Activated CD4-positive, alpha-beta T cell treated with anti-CD3 and anti-CD28 coated beads for 36 hours (primary cell): ENCODE results near the gene SIK3. TPM values are rescaled to one million over a fixed set of nuclear protein-coding genes. Genes with fewer than 3 reads are reported as not detected.

Experiments
- ATAC-seq: fragments of 200-7000 bp; cut with Tn5 transposase; one replicate; pipeline ENCODE4 v1.10.0; 2021; ENCODE audit warnings: mild to moderate bottlenecking, moderate library complexity
- CTCF ChIA-PET: fragments of 350-600 bp; sonication (Branson Sonifier 250); formaldehyde crosslinking; loops from one replicate; lab custom pipeline; 2021; ENCODE audit warnings: antibody characterized with exemption; lab: Charles Lee
- POLR2A ChIA-PET: fragments of 350-600 bp; sonication (Branson Sonifier 250); formaldehyde crosslinking; loops from one replicate; lab custom pipeline; 2021; ENCODE audit warnings: antibody characterized with exemption, inconsistent platforms; lab: Charles Lee
- DNase-seq: peaks from one replicate; pipeline ENCODE4 v3.0.0-alpha.2; 2020
- H3K27ac Mint-ChIP-seq: one replicate; pipeline ENCODE4 v1.8.0; 2021; ENCODE audit warnings: mixed read lengths
- H3K27me3 Mint-ChIP-seq: one replicate; pipeline ENCODE4 v1.8.0; 2021; ENCODE audit warnings: mixed read lengths
- H3K36me3 Mint-ChIP-seq: one replicate; pipeline ENCODE4 v1.8.0; 2021; ENCODE audit warnings: low read depth, mixed read lengths
- H3K4me1 Mint-ChIP-seq: one replicate; pipeline ENCODE4 v1.8.0; 2021; ENCODE audit warnings: mixed read lengths
- H3K4me3 Mint-ChIP-seq: one replicate; pipeline ENCODE4 v1.8.0; 2021; ENCODE audit warnings: mild to moderate bottlenecking, moderate library complexity, mixed read lengths
- H3K9me3 Mint-ChIP-seq: one replicate; pipeline ENCODE4 v1.8.0; 2021; ENCODE audit warnings: low read depth, mixed read lengths
- intact Hi-C, 2 experiments: fragments of 100-400 bp; cut with DNase I in 1 of 2; cut with micrococcal nuclease in 1 of 2; formaldehyde crosslinking; loops; one replicate each; pipeline versions ENCODE4 v1.14.2 to v1.15.1; 2022 to 2024; cut with DNase I, micrococcal nuclease
- total RNA-seq, 2 experiments: library from RNA; stranded (reverse); gene quantifications; one replicate each; pipeline ENCODE4 v1.2.3, GENCODE V29; 2021

SIK3 gene
- total RNA-seq, 2 experiments from 2014 or later: 23.6 to 25.3 TPM

GRCh38 chr11:117045956-117046355 lies 52.3 kb downstream of the SIK3 start:
- H3K4me3 Mint-ChIP-seq: no peak overlapping the region
- ATAC-seq: no peak
- ChIA-PET CTCF (interaction anchor here (1.3 to 1.6 kb wide), 2 partner anchors 29 to 60 kb away, joined by 3 read pairs; no protein-coding TSS in a partner anchor), POLR2A (no interaction called here)
- no peak for DNase-seq
- intact Hi-C loops: loop anchor here in 1 of 2 experiments (2.0 kb wide), 1 partner anchor 17 kb away; no protein-coding TSS in a partner anchor
- no peaks in the 10 kb centered on the region for H3K27me3 Mint-ChIP-seq
- H3K4me1 Mint-ChIP-seq: peaks cover 44% of the 10 kb centered on the region
- no peak overlapping the region for H3K27ac Mint-ChIP-seq
- peaks cover 5% of the 10 kb centered on the region for H3K36me3 Mint-ChIP-seq
- H3K9me3 Mint-ChIP-seq: no peaks in the 10 kb centered on the region

DNA sequence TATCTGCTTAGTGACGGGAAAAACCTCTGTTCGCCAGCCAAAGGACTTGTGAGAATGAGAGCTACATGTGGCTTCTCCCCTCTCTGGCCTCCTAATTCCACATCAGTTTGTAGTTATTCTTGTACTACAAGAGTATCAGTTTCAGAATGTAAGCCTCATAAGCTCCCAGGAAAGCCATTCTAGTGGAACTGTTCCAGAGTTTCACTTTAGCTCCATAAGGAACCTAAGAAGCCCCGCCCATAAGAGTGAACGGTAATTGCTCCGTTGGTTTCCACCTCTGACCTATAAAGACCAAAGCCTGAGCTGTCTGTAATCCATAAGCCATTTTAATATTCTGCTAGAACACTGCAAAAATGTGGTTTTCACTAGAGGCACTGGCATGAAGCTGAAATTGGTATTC lies 53.0 kb downstream of the SIK3 start:
- CTCF ChIA-PET: interaction anchor here (0.6 to 1.6 kb wide), 3 partner anchors 28 to 61 kb away, joined by 3 read pairs; no protein-coding TSS in a partner anchor
- Mint-ChIP-seq H3K27me3 (no peaks in the 10 kb centered on the region), H3K27ac (peak overlapping the region; percentile 47), H3K9me3 (no peaks in the 10 kb centered on the region), H3K4me3 (no peak overlapping the region), H3K36me3 (peaks cover 5% of the 10 kb centered on the region), H3K4me1 (peaks cover 47% of the 10 kb centered on the region)
- ATAC-seq (no peak), DNase-seq (no peak)
- intact Hi-C loops: loop anchor here in 1 of 2 experiments (2.0 kb wide), 1 partner anchor 18 kb away; no protein-coding TSS in a partner anchor
- POLR2A ChIA-PET: interaction anchor here (0.7 kb wide), 1 partner anchor 173 kb away, joined by 3 read pairs; no protein-coding TSS in a partner anchor

DNA sequence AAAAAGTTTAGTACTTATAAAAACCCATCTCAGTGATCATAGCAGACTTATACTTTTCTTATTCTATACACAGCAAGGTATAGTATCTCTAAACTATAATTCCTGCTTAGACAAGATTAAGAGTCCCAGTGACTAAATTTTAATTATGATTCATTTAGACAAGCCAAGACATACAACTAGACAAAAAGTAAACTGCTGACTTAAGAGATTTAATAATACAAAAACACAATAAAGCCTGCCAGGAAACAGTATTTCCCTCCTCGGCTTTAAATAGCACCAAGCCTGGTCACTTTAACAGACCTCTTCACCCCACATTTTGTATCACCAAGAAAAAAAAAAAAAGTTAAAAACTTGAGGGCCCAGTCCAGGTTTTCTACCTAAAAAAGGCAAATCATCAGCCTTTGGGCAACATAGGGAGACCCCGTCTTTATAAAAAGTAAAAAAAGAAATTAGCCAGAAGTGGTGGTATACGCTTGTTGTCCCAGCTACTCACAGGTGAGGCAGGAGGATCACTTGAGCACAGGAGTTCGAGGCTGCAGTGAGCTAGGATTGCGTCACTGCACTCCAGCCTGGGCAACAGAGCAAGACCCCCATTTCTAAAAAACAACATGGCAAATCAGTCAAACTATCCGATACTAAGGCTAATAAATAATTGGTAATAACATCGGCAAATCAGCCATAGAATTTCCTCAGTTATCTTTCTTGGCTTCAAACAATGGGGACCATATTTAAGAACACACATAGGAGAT lies 53.8 kb downstream of the SIK3 start:
- no peak for ATAC-seq
- intact Hi-C loops: loop anchor here in 1 of 2 experiments (2.0 kb wide), 1 partner anchor 18 kb away; no protein-coding TSS in a partner anchor
- H3K27me3 Mint-ChIP-seq: no peaks in the 10 kb centered on the region
- POLR2A ChIA-PET: interaction anchor here (0.7 kb wide), 1 partner anchor 173 kb away, joined by 3 read pairs; no protein-coding TSS in a partner anchor
- H3K9me3 Mint-ChIP-seq: no peaks in the 10 kb centered on the region
- peaks cover 54% of the 10 kb centered on the region for H3K4me1 Mint-ChIP-seq
- CTCF ChIA-PET: interaction anchor here (0.6 to 1.3 kb wide), 2 partner anchors 33 to 62 kb away, joined by 3 read pairs; no protein-coding TSS in a partner anchor
- H3K36me3 Mint-ChIP-seq: peaks cover 7% of the 10 kb centered on the region
- no peak for DNase-seq
- no peak overlapping the region for H3K4me3 Mint-ChIP-seq
- no peak overlapping the region for H3K27ac Mint-ChIP-seq

- peaks cover 4% of the 10 kb centered on the region for H3K36me3 Mint-ChIP-seq
- H3K4me1 Mint-ChIP-seq: peaks cover 66% of the 10 kb centered on the region
- H3K4me3 Mint-ChIP-seq: no peak overlapping the region
- H3K27ac Mint-ChIP-seq: no peak overlapping the region
- no peaks in the 10 kb centered on the region for H3K27me3 Mint-ChIP-seq
- no peaks in the 10 kb centered on the region for H3K9me3 Mint-ChIP-seq
- ChIA-PET CTCF (interaction anchor here (0.7 kb wide), 1 partner anchor 23 kb away, joined by 3 read pairs; no protein-coding TSS in a partner anchor), POLR2A (no interaction called here)
- no peak for ATAC-seq
- intact Hi-C loops: loop anchor here in 1 of 2 experiments (2.0 kb wide), 1 partner anchor 16 kb away; no protein-coding TSS in a partner anchor
- DNase-seq: no peak
Observed at GRCh38 chr11:117042689-117043088, 55.5 kb downstream of the SIK3 start.

DNA sequence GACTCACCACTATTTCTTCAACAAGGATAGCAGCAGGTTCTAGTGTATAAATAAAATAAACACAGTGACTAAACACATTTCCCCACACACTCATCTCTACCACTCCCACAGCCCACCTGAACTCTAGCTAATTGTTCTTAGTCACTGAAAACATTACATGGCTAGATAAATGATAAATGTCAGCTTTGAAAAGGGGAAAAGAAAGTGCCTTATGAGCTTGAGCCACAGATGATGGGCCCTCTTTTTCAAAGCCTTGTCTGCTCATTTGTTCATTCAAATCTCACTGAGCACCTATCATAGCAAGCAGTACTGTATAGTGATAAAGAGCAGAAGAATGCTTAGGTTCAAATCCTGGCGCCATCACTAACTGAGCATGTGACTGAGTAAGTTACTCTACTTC lies 58.3 kb downstream of the SIK3 start:
- Mint-ChIP-seq H3K27me3 (no peaks in the 10 kb centered on the region), H3K9me3 (no peaks in the 10 kb centered on the region), H3K4me3 (no peak overlapping the region), H3K36me3 (peaks cover 4% of the 10 kb centered on the region), H3K4me1 (peaks cover 70% of the 10 kb centered on the region), H3K27ac (peak overlapping the region; percentile 23)
- POLR2A ChIA-PET: interaction anchor here (0.6 to 1.0 kb wide), 3 partner anchors 13 to 171 kb away, joined by 3 to 5 read pairs (median 3); no protein-coding TSS in a partner anchor
- DNase-seq (peak; percentile 53), ATAC-seq (peak; percentile 89)
- intact Hi-C loops: loop anchor here in 1 of 2 experiments (1.0 to 2.0 kb wide), 2 partner anchors 13 to 53 kb away; no protein-coding TSS in a partner anchor
- CTCF ChIA-PET: interaction anchor here (1.0 to 1.5 kb wide), 8 partner anchors 15 to 186 kb away, joined by 3 to 7 read pairs (median 4); no protein-coding TSS in a partner anchor

DNA sequence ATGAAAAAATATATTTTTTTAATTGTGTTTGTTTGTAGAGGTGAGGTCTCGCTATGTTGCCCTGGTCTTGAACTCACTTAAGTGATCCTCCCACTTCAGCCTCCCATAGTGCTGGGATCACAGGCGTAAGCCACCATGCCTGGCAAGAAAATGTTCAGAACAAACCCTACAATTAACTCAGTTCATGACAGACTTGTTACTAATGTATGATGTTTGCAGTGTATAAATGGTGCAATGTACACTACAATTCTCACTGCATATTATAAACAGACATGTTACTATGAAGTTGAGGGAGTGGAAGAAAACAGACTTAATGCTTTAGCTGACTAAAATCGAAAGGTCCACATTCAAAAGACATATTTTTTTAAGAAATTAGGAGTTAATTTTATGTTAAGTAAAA lies 59.0 kb downstream of the SIK3 start:
- ChIA-PET CTCF (interaction anchor here (0.7 to 1.5 kb wide), 7 partner anchors 15 to 185 kb away, joined by 3 to 7 read pairs (median 3); no protein-coding TSS in a partner anchor), POLR2A (interaction anchor here (0.6 to 1.0 kb wide), 3 partner anchors 12 to 171 kb away, joined by 3 to 5 read pairs (median 3); no protein-coding TSS in a partner anchor)
- Mint-ChIP-seq H3K27ac (peak overlapping the region; percentile 39), H3K4me3 (no peak overlapping the region), H3K27me3 (no peaks in the 10 kb centered on the region), H3K36me3 (peaks cover 4% of the 10 kb centered on the region), H3K4me1 (peaks cover 65% of the 10 kb centered on the region), H3K9me3 (no peaks in the 10 kb centered on the region)
- no peak for ATAC-seq
- DNase-seq: no peak
- intact Hi-C loops: loop anchor here in 1 of 2 experiments (1.0 kb wide), 1 partner anchor 12 kb away; no protein-coding TSS in a partner anchor

DNA sequence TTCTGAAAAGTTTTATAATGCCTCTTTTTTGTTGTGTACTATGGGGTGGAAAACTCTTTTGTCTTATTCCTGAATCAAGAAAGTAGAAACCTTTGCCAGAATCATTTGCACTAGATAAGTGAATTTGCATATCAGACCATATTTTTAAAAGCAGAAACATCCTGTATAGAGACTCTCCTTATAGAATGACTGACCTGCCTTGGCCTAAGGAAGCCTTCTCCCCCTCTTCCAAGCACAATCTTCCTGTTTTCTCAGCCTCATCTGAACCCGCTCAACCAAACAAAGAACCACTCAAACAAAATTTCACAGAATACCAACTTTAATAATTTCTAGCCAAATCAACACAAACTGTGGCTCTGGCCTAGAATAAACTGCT lies 60.3 kb downstream of the SIK3 start:
- peak overlapping the region; percentile 61 for H3K27ac Mint-ChIP-seq
- ChIA-PET CTCF (no interaction called here), POLR2A (no interaction called here)
- H3K36me3 Mint-ChIP-seq: peaks cover 4% of the 10 kb centered on the region
- no peak overlapping the region for H3K4me3 Mint-ChIP-seq
- intact Hi-C loops: no loop called here
- no peaks in the 10 kb centered on the region for H3K9me3 Mint-ChIP-seq
- no peak for DNase-seq
- peaks cover 54% of the 10 kb centered on the region for H3K4me1 Mint-ChIP-seq
- ATAC-seq: no peak
- H3K27me3 Mint-ChIP-seq: no peaks in the 10 kb centered on the region

- DNase-seq: no peak
- no peaks in the 10 kb centered on the region for H3K27me3 Mint-ChIP-seq
- H3K27ac Mint-ChIP-seq: peak overlapping the region; percentile 61
- ATAC-seq: peak; percentile 33
- ChIA-PET POLR2A (no interaction called here), CTCF (no interaction called here)
- H3K4me3 Mint-ChIP-seq: no peak overlapping the region
- H3K36me3 Mint-ChIP-seq: peaks cover 4% of the 10 kb centered on the region
- no peaks in the 10 kb centered on the region for H3K9me3 Mint-ChIP-seq
- intact Hi-C loops: no loop called here
- peaks cover 49% of the 10 kb centered on the region for H3K4me1 Mint-ChIP-seq
Observed at GRCh38 chr11:117037279-117037974, 60.8 kb downstream of the SIK3 start.

GRCh38 chr11:117034901-117035300 lies 63.3 kb downstream of the SIK3 start:
- ATAC-seq (no peak), DNase-seq (no peak)
- Mint-ChIP-seq H3K4me1 (peaks cover 33% of the 10 kb centered on the region), H3K36me3 (peaks cover 4% of the 10 kb centered on the region), H3K9me3 (no peaks in the 10 kb centered on the region), H3K27me3 (no peaks in the 10 kb centered on the region), H3K27ac (no peak overlapping the region), H3K4me3 (no peak overlapping the region)
- CTCF ChIA-PET: interaction anchor here (0.9 to 1.4 kb wide), 2 partner anchors 17 to 155 kb away, joined by 3 to 4 read pairs; no protein-coding TSS in a partner anchor
- POLR2A ChIA-PET: no interaction called here
- intact Hi-C loops: no loop called here

GRCh38 chr11:117026593-117027330 lies 71.5 kb downstream of the SIK3 start:
- intact Hi-C loops: loop anchor here (1.0 to 5.0 kb wide), 13 partner anchors 13 to 1416 kb away; partner anchors contain the start of gene SIK3 (in 1 of the 2)
- ATAC-seq (peak; percentile 89), DNase-seq (no peak)
- CTCF ChIA-PET: interaction anchor here (0.6 to 1.4 kb wide), 13 partner anchors 8 to 173 kb away, joined by 3 to 5 read pairs (median 4); no protein-coding TSS in a partner anchor
- Mint-ChIP-seq H3K27me3 (no peaks in the 10 kb centered on the region), H3K36me3 (peaks cover 2% of the 10 kb centered on the region), H3K27ac (peak overlapping the region; percentile 83), H3K9me3 (peaks cover 1% of the 10 kb centered on the region), H3K4me3 (no peak overlapping the region), H3K4me1 (peaks cover 66% of the 10 kb centered on the region)
- POLR2A ChIA-PET: interaction anchor here (0.9 to 1.7 kb wide), 10 partner anchors 13 to 173 kb away, joined by 3 to 12 read pairs (median 6); no protein-coding TSS in a partner anchor
